Fibroblast of the aortic adventitia (primary cell): ENCODE results near the gene LAMA3. TPM values are rescaled to one million over a fixed set of nuclear protein-coding genes. Genes with fewer than 3 reads are reported as not detected.

Source experiments
- DNase-seq: peaks from one replicate; pipeline ENCODE4 v3.0.0-alpha.2; 2010; ENCODE audit warnings: low read depth
- H3K4me3 ChIP-seq: 2 replicates; pipeline ENCODE4 v1.5.1; 2011; ENCODE audit warnings: low read depth, mild to moderate bottlenecking, control low read depth, low read length, moderate library complexity
- total RNA-seq: library from RNA; depleted of rRNA; stranded (reverse); fragments of >200 nt; gene quantifications from 2 replicates; pipeline ENCODE4 v1.2.3, GENCODE V29; 2012; ENCODE audit warnings: low replicate concordance
- TF ChIP-seq, protein P1 (sequence below): IDR thresholded peaks from 2 replicates; pipeline ENCODE4 v1.5.1; 2011; ENCODE audit warnings: mild to moderate bottlenecking, low read length, control low read depth, inconsistent platforms; ENCODE audit not compliant: insufficient read depth

LAMA3 gene
- total RNA-seq, 1 donor: 15.7 TPM

DNA sequence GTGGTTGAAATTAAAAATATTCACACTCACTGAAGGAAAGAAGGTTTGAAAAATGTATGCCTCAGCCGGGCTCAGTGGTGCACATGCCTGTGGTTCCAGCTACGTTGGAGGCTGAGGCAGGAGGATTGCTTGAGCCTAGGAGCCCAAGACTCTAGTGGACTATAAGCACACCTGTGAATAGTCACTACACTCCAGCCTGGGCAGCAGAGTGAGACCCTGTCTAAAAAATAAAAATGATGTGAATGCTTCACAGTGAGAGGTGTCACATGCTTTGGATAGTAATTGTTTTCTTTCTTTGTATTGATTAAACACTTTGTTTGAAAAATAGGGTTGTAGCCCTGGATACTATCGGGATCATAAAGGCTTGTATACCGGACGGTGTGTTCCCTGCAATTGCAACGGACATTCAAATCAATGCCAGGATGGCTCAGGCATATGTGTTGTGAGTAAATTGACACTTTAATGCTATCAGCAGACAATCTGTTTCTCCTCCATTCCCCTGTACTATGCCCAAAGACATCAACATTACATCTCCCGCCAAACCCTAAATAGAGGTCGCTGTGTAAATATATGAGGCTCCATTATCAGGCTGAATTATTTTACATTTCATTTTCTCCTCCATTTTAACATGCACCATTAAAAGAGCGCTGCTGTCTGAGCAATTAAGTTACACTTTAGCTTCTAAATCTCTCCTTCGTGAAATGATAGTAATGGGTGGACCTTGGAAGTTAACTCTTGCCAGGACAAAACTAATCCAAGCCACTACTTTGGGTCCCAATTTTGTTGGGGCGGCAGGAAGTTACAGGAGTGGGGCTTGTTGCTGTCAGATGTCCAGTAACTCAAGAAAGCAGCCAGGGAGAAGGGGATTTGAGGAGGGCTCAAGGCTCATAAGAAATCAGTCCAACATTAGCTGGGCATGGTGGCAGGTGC lies 187.0 kb downstream of the LAMA3 start:
- TF ChIP-seq, protein P1, sequence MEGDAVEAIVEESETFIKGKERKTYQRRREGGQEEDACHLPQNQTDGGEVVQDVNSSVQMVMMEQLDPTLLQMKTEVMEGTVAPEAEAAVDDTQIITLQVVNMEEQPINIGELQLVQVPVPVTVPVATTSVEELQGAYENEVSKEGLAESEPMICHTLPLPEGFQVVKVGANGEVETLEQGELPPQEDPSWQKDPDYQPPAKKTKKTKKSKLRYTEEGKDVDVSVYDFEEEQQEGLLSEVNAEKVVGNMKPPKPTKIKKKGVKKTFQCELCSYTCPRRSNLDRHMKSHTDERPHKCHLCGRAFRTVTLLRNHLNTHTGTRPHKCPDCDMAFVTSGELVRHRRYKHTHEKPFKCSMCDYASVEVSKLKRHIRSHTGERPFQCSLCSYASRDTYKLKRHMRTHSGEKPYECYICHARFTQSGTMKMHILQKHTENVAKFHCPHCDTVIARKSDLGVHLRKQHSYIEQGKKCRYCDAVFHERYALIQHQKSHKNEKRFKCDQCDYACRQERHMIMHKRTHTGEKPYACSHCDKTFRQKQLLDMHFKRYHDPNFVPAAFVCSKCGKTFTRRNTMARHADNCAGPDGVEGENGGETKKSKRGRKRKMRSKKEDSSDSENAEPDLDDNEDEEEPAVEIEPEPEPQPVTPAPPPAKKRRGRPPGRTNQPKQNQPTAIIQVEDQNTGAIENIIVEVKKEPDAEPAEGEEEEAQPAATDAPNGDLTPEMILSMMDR: no peak
- no peak overlapping the region for H3K4me3 ChIP-seq
- no peak for DNase-seq

DNA sequence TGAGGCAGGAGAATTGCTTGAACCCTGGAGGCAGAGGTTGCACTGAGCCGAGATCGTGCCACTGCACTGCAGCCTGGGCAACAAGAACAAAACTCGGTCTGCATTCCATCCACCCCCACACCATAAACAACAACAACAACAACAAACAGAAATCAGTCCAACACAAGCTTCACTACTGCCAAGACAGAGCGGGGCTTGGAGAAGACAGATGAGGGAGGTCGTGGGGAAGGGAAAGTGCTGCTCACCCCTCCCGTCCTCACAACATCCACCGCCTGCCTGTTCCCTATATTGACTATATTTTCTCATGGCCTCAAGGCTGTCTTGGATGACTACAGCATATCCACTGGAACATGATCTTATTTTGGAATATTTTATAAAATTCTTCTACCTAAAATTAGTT lies 187.7 kb downstream of the LAMA3 start:
- DNase-seq: no peak
- TF ChIP-seq, protein P1: no peak
- no peak overlapping the region for H3K4me3 ChIP-seq

DNA sequence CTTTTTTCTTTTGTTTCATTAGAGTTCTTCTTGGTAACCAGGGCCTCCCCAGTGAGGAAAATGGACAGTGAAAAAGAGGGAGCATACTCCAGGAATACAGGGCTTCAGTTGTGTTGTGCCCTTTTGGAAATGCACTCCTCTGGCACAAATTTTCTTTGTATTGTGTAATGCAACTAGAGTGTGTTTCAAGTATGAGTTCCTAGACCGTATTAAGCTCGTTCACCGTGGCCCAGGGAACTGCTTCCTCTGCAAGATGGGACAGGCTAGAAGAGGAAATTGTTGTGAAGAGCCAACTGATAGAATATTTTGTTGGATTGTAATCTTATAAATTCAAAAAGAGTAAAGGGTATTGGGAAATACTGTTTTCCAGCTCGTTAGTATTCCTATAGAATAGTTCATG lies 188.1 kb downstream of the LAMA3 start:
- TF ChIP-seq, protein P1: no peak
- H3K4me3 ChIP-seq: no peak overlapping the region
- no peak for DNase-seq

DNA sequence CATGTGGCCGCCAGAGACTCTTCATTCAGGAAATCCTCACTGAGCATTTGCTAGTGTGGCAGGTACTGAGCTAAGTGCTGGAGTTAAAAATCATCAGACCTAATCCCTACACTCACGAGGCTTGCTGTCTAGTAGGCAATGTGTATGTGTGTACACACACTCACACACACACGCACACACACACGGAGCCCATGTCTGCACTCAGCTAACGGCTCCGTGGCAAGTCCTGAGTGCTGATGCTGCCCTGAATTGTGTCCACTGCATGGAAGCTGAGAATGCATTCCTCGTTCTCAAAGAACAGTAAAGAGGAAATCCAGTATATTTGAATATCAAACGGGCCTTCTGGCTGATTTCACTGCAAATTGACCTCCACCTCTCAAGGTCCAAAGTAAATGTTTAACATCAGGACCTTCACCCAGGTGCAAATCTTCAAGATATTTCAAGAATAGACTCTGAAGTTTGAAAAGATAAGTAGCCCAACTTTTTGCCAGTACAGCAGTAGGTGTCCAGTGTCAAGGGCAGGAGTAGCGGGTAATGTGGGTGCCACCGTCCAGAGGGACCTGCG lies 189.2 kb downstream of the LAMA3 start:
- no peak for DNase-seq
- TF ChIP-seq, protein P1: no peak
- H3K4me3 ChIP-seq: no peak overlapping the region

DNA sequence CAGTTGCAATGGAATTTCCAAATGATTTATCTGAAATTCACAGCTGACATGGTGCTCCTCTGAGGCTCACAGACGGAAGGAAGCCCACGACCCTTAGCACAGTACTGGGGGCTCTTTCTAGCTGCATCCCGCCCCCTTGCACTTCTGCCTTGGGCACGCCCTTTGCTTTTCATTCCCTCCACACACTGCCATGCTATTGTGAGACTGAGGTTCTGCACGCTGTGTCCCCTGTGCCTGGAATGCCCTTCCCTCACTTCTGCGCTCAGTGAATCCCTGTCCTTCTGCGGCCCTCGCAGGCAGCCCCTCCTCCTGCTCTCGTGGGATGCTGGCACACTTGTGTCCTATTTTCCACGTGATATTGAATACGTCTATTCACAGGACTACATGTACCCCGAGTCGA lies 189.9 kb downstream of the LAMA3 start:
- no peak for DNase-seq
- TF ChIP-seq, protein P1: no peak
- H3K4me3 ChIP-seq: no peak overlapping the region

DNA sequence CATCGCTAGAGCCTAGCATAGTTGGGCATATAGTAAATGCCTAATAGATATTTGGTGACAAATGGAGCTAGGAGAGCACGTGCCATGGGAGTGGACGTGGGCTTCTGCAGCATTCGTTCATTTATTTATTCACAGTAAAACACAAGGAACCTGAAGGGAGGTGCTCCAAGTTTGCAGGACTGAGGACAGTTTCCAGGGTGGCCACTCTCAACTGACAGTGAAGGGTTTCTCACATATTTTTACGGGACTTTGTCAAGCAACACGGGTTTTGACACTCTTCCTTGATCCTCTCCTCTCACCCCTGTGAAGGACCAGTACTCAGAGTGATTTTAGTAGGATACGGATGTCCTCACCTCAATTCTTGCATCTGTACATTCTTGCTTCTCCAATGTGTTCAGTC lies 190.3 kb downstream of the LAMA3 start:
- no peak for DNase-seq
- TF ChIP-seq, protein P1: no peak

More for the DNA sequence above, 190.3 kb downstream of the LAMA3 start:
- no peak overlapping the region for H3K4me3 ChIP-seq
